GM06990 (cell line): Measurements from ENCODE around the gene CORO2B.

ENCODE experiments used
- DNase-seq: peaks from one replicate; pipeline ENCODE4 v3.0.0-alpha.2; 2011; ENCODE audit not compliant: insufficient read length; ENCODE audit errors: extremely low read depth
- H3K27me3 ChIP-seq: replicated peaks from 2 replicates; pipeline ENCODE4 v1.6.0; 2011; ENCODE audit warnings: low read length; ENCODE audit not compliant: control insufficient read depth, insufficient read depth
- H3K36me3 ChIP-seq: 2 replicates; pipeline ENCODE4 v1.5.1; 2011; ENCODE audit warnings: low read length; ENCODE audit not compliant: control insufficient read depth, insufficient read depth
- H3K4me3 ChIP-seq: replicated peaks from 2 replicates; pipeline ENCODE4 v1.5.1; 2011; ENCODE audit warnings: low read depth, mild to moderate bottlenecking, control low read depth, low read length
- TF ChIP-seq, protein P1 (sequence below): IDR thresholded peaks from 2 replicates; pipeline ENCODE4 v1.5.1; 2011; ENCODE audit warnings: low read length, control low read depth, mild to moderate bottlenecking, inconsistent platforms; ENCODE audit not compliant: insufficient read depth, poor library complexity, severe bottlenecking

Gene CORO2B

GRCh38 chr15:68630836-68631235, 52.0 kb downstream of the CORO2B start:
- H3K27me3 ChIP-seq = peaks cover 3% of the 10 kb centered on the region
- no peak for DNase-seq
- TF ChIP-seq, protein P1, sequence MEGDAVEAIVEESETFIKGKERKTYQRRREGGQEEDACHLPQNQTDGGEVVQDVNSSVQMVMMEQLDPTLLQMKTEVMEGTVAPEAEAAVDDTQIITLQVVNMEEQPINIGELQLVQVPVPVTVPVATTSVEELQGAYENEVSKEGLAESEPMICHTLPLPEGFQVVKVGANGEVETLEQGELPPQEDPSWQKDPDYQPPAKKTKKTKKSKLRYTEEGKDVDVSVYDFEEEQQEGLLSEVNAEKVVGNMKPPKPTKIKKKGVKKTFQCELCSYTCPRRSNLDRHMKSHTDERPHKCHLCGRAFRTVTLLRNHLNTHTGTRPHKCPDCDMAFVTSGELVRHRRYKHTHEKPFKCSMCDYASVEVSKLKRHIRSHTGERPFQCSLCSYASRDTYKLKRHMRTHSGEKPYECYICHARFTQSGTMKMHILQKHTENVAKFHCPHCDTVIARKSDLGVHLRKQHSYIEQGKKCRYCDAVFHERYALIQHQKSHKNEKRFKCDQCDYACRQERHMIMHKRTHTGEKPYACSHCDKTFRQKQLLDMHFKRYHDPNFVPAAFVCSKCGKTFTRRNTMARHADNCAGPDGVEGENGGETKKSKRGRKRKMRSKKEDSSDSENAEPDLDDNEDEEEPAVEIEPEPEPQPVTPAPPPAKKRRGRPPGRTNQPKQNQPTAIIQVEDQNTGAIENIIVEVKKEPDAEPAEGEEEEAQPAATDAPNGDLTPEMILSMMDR = no peak
- H3K36me3 ChIP-seq = no peaks in the 10 kb centered on the region
- H3K4me3 ChIP-seq = no peak overlapping the region

- Histone ChIP-seq H3K36me3 (no peaks in the 10 kb centered on the region), H3K4me3 (no peak overlapping the region), H3K27me3 (peaks cover 3% of the 10 kb centered on the region)
- no peak for DNase-seq
- TF ChIP-seq, protein P1 = no peak
Observed at GRCh38 chr15:68631601-68632051, 52.8 kb downstream of the CORO2B start.

DNA sequence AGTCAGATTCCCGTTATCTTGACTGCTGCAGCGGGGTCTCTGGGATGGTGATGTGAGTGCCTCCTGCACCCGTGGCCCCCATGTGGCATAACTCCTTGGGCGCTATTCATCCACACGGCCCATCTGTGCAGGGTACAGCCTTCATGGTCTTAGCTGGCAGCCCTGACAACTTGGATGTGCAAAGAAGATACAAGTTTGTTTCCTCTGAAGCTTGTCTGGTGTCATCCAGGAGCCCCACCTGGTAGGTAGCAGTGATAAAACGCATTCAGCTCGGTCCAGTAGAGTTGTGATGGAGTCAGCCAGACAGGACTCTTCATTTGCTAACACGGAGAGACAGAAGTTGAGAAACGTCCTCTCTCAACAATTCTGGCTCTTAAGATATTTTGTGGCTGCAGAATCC, 53.3 kb downstream of the CORO2B start:
- peaks cover 3% of the 10 kb centered on the region for H3K27me3 ChIP-seq

GRCh38 chr15:68633231-68634121, 54.7 kb downstream of the CORO2B start:
- TF ChIP-seq, protein P1 = no peak
- Histone ChIP-seq H3K4me3 (no peak overlapping the region), H3K27me3 (no peaks in the 10 kb centered on the region; the same call in 1 of the 2 replicates), H3K36me3 (no peaks in the 10 kb centered on the region)
- DNase-seq = no peak

More for the DNA sequence above, 53.3 kb downstream of the CORO2B start:
- TF ChIP-seq, protein P1 = no peak
- Histone ChIP-seq H3K4me3 (no peak overlapping the region), H3K36me3 (no peaks in the 10 kb centered on the region)
- no peak for DNase-seq

GRCh38 chr15:68634122-68634482, 55.3 kb downstream of the CORO2B start:
- no peaks in the 10 kb centered on the region for H3K36me3 ChIP-seq
- TF ChIP-seq, protein P1 = no peak
- DNase-seq = no peak
- H3K4me3 ChIP-seq = no peak overlapping the region
- no peaks in the 10 kb centered on the region; the same call in 1 of the 2 replicates for H3K27me3 ChIP-seq
